ENCODE data around the gene ZNF850. TPM values are rescaled to one million over a fixed set of nuclear protein-coding genes. Genes with fewer than 3 reads are reported as not detected.

The ZNF850 gene
- total and polyA plus RNA-seq, 2 of the 13 experiments (the other 11 are each of a cell fraction or from before 2014, with no cell fraction given), result 0.78 to 6.6 TPM

DNA sequence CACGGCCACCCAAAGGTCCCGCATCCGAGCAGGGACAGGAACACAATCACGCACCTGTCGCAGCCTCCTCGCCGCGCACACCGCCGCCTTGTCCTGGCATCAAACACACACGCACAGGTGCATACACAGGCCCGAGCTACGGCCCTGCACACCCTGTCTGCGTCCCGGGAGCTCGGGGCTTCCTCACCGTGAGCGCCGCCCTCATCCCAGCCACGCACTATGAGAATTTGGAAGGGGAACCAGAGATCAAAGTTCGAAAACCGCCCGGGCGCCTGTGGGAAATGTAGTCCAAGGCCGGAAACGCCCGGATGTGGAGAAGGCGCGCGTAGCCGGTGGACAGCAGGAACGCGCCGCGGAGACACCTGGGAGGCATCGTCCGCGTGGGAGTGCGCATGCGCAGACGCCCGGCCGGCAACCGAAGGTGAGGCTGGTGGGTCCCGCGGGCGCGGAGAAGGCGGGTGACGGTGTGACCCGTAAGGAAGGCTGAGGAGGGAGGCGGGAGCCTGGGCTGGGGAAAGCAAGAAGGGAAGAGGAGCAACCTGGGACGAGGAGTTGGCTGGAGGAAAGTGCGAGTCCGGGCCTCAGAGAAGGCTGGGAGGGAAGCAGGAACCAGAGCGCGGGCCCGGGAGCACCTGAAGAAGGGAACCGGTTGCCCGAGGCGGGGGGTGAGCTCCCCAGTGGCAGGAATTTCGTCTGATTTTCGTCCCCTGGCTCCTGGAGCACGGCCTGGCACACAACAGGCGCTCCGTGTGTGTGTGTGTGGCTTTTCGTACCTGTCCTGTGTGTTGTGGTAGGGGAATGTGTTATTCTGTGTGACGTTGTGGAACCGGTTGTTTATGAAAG is 85.2 kb downstream of the ZNF850 start, which contains the start of gene ZNF567 (continued):
- TF ChIP-seq, protein P1, sequence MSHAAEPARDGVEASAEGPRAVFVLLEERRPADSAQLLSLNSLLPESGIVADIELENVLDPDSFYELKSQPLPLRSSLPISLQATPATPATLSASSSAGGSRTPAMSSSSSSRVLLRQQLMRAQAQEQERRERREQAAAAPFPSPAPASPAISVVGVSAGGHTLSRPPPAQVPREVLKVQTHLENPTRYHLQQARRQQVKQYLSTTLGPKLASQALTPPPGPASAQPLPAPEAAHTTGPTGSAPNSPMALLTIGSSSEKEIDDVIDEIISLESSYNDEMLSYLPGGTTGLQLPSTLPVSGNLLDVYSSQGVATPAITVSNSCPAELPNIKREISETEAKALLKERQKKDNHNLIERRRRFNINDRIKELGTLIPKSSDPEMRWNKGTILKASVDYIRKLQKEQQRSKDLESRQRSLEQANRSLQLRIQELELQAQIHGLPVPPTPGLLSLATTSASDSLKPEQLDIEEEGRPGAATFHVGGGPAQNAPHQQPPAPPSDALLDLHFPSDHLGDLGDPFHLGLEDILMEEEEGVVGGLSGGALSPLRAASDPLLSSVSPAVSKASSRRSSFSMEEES (CRISPR knock-in tag; IDR thresholded peaks at IDR 0.05), result no peak
- TF ChIP-seq, protein P2, sequence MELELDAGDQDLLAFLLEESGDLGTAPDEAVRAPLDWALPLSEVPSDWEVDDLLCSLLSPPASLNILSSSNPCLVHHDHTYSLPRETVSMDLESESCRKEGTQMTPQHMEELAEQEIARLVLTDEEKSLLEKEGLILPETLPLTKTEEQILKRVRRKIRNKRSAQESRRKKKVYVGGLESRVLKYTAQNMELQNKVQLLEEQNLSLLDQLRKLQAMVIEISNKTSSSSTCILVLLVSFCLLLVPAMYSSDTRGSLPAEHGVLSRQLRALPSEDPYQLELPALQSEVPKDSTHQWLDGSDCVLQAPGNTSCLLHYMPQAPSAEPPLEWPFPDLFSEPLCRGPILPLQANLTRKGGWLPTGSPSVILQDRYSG (CRISPR knock-in tag; IDR thresholded peaks at IDR 0.05), result peak; percentile 35; the same call in 1 of the 2 replicates
- TF ChIP-seq, protein P3, sequence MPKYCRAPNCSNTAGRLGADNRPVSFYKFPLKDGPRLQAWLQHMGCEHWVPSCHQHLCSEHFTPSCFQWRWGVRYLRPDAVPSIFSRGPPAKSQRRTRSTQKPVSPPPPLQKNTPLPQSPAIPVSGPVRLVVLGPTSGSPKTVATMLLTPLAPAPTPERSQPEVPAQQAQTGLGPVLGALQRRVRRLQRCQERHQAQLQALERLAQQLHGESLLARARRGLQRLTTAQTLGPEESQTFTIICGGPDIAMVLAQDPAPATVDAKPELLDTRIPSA (CRISPR knock-in tag; IDR thresholded peaks at IDR 0.05; ENCODE audit: borderline replicate concordance), result 0 out of 2 replicates have a peak, but pooled peaks have one; percentile 47
- no peak for TF ChIP-seq ZNF24 (IDR thresholded peaks at IDR 0.05)
- TF ChIP-seq CREBL2 (CRISPR knock-in tag; IDR thresholded peaks at IDR 0.05; ENCODE audit: borderline replicate concordance), result no peak
- TF ChIP-seq DR1 (CRISPR knock-in tag; IDR thresholded peaks at IDR 0.05), result peak; percentile 44; the same call in 1 of the 2 replicates
- TF ChIP-seq POLR2AphosphoS5 (IDR thresholded peaks at IDR 0.05; ENCODE audit: low read depth, low read length), result peak; percentile 78
- TF ChIP-seq MED13 (CRISPR knock-in tag; IDR thresholded peaks at IDR 0.05), result 0 out of 2 replicates have a peak, but pooled peaks have one; percentile 41
- TF ChIP-seq ZNF232 (CRISPR knock-in tag; IDR thresholded peaks at IDR 0.05; ENCODE audit: borderline replicate concordance), result peak; percentile 42; the same call in 1 of the 2 replicates
- peak; percentile 96 for TF ChIP-seq CREM (IDR thresholded peaks at IDR 0.05)
- no peak for TF ChIP-seq CREM (CRISPR knock-in tag; IDR thresholded peaks at IDR 0.05)
- TF ChIP-seq, protein P4, sequence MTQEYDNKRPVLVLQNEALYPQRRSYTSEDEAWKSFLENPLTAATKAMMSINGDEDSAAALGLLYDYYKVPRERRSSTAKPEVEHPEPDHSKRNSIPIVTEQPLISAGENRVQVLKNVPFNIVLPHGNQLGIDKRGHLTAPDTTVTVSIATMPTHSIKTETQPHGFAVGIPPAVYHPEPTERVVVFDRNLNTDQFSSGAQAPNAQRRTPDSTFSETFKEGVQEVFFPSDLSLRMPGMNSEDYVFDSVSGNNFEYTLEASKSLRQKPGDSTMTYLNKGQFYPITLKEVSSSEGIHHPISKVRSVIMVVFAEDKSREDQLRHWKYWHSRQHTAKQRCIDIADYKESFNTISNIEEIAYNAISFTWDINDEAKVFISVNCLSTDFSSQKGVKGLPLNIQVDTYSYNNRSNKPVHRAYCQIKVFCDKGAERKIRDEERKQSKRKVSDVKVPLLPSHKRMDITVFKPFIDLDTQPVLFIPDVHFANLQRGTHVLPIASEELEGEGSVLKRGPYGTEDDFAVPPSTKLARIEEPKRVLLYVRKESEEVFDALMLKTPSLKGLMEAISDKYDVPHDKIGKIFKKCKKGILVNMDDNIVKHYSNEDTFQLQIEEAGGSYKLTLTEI (CRISPR knock-in tag; conservative IDR thresholded peaks at IDR 0.05), result no peak
- peak; percentile 89 for TF ChIP-seq RBFOX2 (IDR thresholded peaks at IDR 0.05; ENCODE audit: low read depth, low read length)
- TF ChIP-seq, protein P5, sequence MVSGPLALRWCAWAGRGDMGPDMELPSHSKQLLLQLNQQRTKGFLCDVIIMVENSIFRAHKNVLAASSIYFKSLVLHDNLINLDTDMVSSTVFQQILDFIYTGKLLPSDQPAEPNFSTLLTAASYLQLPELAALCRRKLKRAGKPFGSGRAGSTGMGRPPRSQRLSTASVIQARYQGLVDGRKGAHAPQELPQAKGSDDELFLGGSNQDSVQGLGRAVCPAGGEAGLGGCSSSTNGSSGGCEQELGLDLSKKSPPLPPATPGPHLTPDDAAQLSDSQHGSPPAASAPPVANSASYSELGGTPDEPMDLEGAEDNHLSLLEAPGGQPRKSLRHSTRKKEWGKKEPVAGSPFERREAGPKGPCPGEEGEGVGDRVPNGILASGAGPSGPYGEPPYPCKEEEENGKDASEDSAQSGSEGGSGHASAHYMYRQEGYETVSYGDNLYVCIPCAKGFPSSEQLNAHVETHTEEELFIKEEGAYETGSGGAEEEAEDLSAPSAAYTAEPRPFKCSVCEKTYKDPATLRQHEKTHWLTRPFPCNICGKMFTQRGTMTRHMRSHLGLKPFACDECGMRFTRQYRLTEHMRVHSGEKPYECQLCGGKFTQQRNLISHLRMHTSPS (CRISPR knock-in tag; IDR thresholded peaks at IDR 0.05; ENCODE audit: low read depth), result no peak
- TF ChIP-seq MYC (CRISPR knock-in tag; IDR thresholded peaks at IDR 0.05; ENCODE audit: borderline replicate concordance), result peak; percentile 70; the same call in 1 of the 2 replicates
- TF ChIP-seq, protein P6, sequence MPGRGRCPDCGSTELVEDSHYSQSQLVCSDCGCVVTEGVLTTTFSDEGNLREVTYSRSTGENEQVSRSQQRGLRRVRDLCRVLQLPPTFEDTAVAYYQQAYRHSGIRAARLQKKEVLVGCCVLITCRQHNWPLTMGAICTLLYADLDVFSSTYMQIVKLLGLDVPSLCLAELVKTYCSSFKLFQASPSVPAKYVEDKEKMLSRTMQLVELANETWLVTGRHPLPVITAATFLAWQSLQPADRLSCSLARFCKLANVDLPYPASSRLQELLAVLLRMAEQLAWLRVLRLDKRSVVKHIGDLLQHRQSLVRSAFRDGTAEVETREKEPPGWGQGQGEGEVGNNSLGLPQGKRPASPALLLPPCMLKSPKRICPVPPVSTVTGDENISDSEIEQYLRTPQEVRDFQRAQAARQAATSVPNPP (CRISPR knock-in tag; IDR thresholded peaks at IDR 0.05), result peak; percentile 63; the same call in 1 of the 2 replicates
- TF ChIP-seq ZNF558 (CRISPR knock-in tag; IDR thresholded peaks at IDR 0.05; ENCODE audit: borderline replicate concordance), result 0 out of 2 replicates have a peak, but pooled peaks have one; percentile 75
- TF ChIP-seq ZNF160 (CRISPR knock-in tag; IDR thresholded peaks at IDR 0.05), result 0 out of 2 replicates have a peak, but pooled peaks have one; percentile 20
- TF ChIP-seq CBFB (CRISPR knock-in tag; IDR thresholded peaks at IDR 0.05), result peak; percentile 28; the same call in 1 of the 2 replicates
- peak; percentile 48 for TF ChIP-seq PHF5A (CRISPR knock-in tag; IDR thresholded peaks at IDR 0.05; ENCODE audit: low read depth, unreplicated experiment)
- peak; percentile 53; the same call in 1 of the 2 replicates for TF ChIP-seq PITX1 (CRISPR knock-in tag; IDR thresholded peaks at IDR 0.05)
